K562 (cell line): Measurements from ENCODE around the gene PTPRT. TPM values are rescaled to one million over a fixed set of nuclear protein-coding genes. Genes with fewer than 3 reads are reported as not detected.

Experiments used
- GABPB2 ChIP-seq: fragments of 250-450 bp; sonication (Bioruptor Pico); conservative IDR thresholded peaks from 2 replicates; pipeline ENCODE4 v1.5.1; 2021; ENCODE audit warnings: mild to moderate bottlenecking
- REST ChIP-seq, 2 experiments: fragments of 450-650 bp; formaldehyde crosslinking in 1 of 2; IDR thresholded peaks; 2 replicates each; pipeline versions ENCODE4 v1.4.0 to v1.6.1; 2014 to 2020; ENCODE audit warnings: mild to moderate bottlenecking in 2 of 2, borderline replicate concordance in 1 of 2, low read depth in 1 of 2
- ZNF324 ChIP-seq: fragments of 250-450 bp; sonication (Bioruptor Pico); IDR thresholded peaks from 2 replicates; pipeline ENCODE4 v1.4.0; 2020; ENCODE audit warnings: mild to moderate bottlenecking
- ZNF57 ChIP-seq: fragments of 450-650 bp; formaldehyde crosslinking; IDR thresholded peaks from 2 replicates; pipeline ENCODE4 v1.4.0; 2020; ENCODE audit warnings: mild to moderate bottlenecking, moderate library complexity
- polyA plus RNA-seq, 8 experiments: library from polyadenylated mRNA; depleted of rRNA in 4 of 8; stranded (reverse) in 5 of 8; unstranded in 3 of 8; fragments of >200 nt; fragmentation: Nextera tagmentation in 2 of 8; fragmentation: Illumina TruSeq in 1 of 8; extraction: Ambion mirVana in 2 of 8; extraction: Trizol in 1 of 8; gene quantifications; 2 replicates each; pipeline versions ENCODE4 v1.2.1 to v1.2.3, GENCODE V29; 2011 to 2014; ENCODE audit warnings: inconsistent platforms in 1 of 8, missing spikeins in 1 of 8
- total RNA-seq, 7 experiments: library from RNA; depleted of rRNA in 6 of 7; stranded (reverse); fragments of >200 nt in 6 of 7; fragmentation: Illumina TruSeq in 2 of 7; extraction: Trizol in 2 of 7; gene quantifications; 2 replicates each; pipeline versions ENCODE4 v1.2.1 to v1.2.3, GENCODE V29; 2011 to 2021; ENCODE audit warnings: low replicate concordance in 1 of 7
- TF ChIP-seq, protein P1 (sequence below): fragments of 250-450 bp; sonication (Bioruptor Pico); IDR thresholded peaks from 2 replicates; pipeline ENCODE4 v1.5.0; 2021

Gene PTPRT
- total and polyA plus RNA-seq, 9 of the 15 experiments (the other 6 are each of a cell fraction or from before 2014, with no cell fraction given): not detected

GRCh38 chr20:42957704-42958095 lies 232.0 kb downstream of the PTPRT start (continued):
- TF ChIP-seq REST (IDR thresholded peaks at IDR 0.05; ENCODE audit: borderline replicate concordance) (no peak), REST (CRISPR knock-in tag; IDR thresholded peaks at IDR 0.05; ENCODE audit: low read depth) (no peak), GABPB2 (CRISPR knock-in tag) (no peak), ZNF324 (CRISPR knock-in tag) (no peak), ZNF57 (no peak)
- TF ChIP-seq, protein P1, sequence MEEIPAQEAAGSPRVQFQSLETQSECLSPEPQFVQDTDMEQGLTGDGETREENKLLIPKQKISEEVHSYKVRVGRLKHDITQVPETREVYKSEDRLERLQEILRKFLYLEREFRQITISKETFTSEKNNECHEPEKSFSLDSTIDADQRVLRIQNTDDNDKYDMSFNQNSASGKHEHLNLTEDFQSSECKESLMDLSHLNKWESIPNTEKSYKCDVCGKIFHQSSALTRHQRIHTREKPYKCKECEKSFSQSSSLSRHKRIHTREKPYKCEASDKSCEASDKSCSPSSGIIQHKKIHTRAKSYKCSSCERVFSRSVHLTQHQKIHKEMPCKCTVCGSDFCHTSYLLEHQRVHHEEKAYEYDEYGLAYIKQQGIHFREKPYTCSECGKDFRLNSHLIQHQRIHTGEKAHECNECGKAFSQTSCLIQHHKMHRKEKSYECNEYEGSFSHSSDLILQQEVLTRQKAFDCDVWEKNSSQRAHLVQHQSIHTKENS (CRISPR knock-in tag): no peak
